Activated T-helper 2 cell treated with anti-CD3 and anti-CD28 coated beads, Interferon-gamma antibody, Interleukin-2, Interleukin-4, amounts not matched to agents 10 μg/mL and 5 μg/mL and 100 μg/mL, durations not matched to agents 14 hours and 24 hours and 36 hours (primary cell): ENCODE data around the gene ARHGAP8. TPM values are rescaled to one million over a fixed set of nuclear protein-coding genes. Genes with fewer than 3 reads are reported as not detected.

Experiments
- DNase-seq: peaks from one replicate; pipeline ENCODE4 v3.0.0; 2021; ENCODE audit warnings: low spot score
- H3K27ac Mint-ChIP-seq: one replicate; pipeline ENCODE4 v1.8.0; 2021; ENCODE audit warnings: mixed read lengths
- H3K27me3 Mint-ChIP-seq: one replicate; pipeline ENCODE4 v1.8.0; 2021; ENCODE audit warnings: low read depth, mixed read lengths
- H3K36me3 Mint-ChIP-seq: one replicate; pipeline ENCODE4 v1.8.0; 2021; ENCODE audit warnings: low read depth, mixed read lengths
- H3K4me1 Mint-ChIP-seq: one replicate; pipeline ENCODE4 v1.8.0; 2021; ENCODE audit warnings: low read depth, mixed read lengths
- H3K4me3 Mint-ChIP-seq: one replicate; pipeline ENCODE4 v1.8.0; 2021; ENCODE audit warnings: low read depth, mild to moderate bottlenecking, moderate library complexity, mixed read lengths
- H3K9me3 Mint-ChIP-seq: one replicate; pipeline ENCODE4 v1.8.0; 2021; ENCODE audit warnings: mixed read lengths
- intact Hi-C: fragments of 100-400 bp; cut with micrococcal nuclease; formaldehyde crosslinking; loops from one replicate; pipeline ENCODE4 v1.15.1; 2023
- total RNA-seq: library from RNA; stranded (reverse); gene quantifications from 2 replicates; pipeline ENCODE4 v1.2.3, GENCODE V29; 2022

The ARHGAP8 gene
- total RNA-seq, 1 donor from 2014 or later = 0.30 TPM

- intact Hi-C loops = no loop called here
- Mint-ChIP-seq H3K27ac (no peak overlapping the region), H3K4me1 (no peaks in the 10 kb centered on the region), H3K27me3 (no peaks in the 10 kb centered on the region), H3K36me3 (no peaks in the 10 kb centered on the region), H3K4me3 (no peak overlapping the region), H3K9me3 (peaks cover 10% of the 10 kb centered on the region)
- DNase-seq = no peak
Measured at GRCh38 chr22:44773082-44773481, 20.7 kb downstream of the ARHGAP8 start.

GRCh38 chr22:44775862-44776261 lies 23.5 kb downstream of the ARHGAP8 start:
- intact Hi-C loops = no loop called here
- Mint-ChIP-seq H3K9me3 (peaks cover 10% of the 10 kb centered on the region), H3K4me3 (no peak overlapping the region), H3K27me3 (no peaks in the 10 kb centered on the region), H3K27ac (no peak overlapping the region), H3K36me3 (no peaks in the 10 kb centered on the region), H3K4me1 (no peaks in the 10 kb centered on the region)
- DNase-seq = no peak

GRCh38 chr22:44776605-44777363 lies 24.4 kb downstream of the ARHGAP8 start:
- no peaks in the 10 kb centered on the region for H3K36me3 Mint-ChIP-seq
- no peaks in the 10 kb centered on the region for H3K4me1 Mint-ChIP-seq
- H3K27me3 Mint-ChIP-seq = no peaks in the 10 kb centered on the region
- intact Hi-C loops = no loop called here
- DNase-seq = no peak
- H3K4me3 Mint-ChIP-seq = no peak overlapping the region
- H3K27ac Mint-ChIP-seq = no peak overlapping the region
- peaks cover 10% of the 10 kb centered on the region for H3K9me3 Mint-ChIP-seq

- no peak overlapping the region for H3K4me3 Mint-ChIP-seq
- H3K27ac Mint-ChIP-seq = no peak overlapping the region
- no peak for DNase-seq
- no peaks in the 10 kb centered on the region for H3K4me1 Mint-ChIP-seq
- H3K27me3 Mint-ChIP-seq = no peaks in the 10 kb centered on the region
- H3K36me3 Mint-ChIP-seq = no peaks in the 10 kb centered on the region
- intact Hi-C loops = no loop called here
- peaks cover 9% of the 10 kb centered on the region for H3K9me3 Mint-ChIP-seq
Measured at GRCh38 chr22:44777364-44777755, 25.0 kb downstream of the ARHGAP8 start.

- Mint-ChIP-seq H3K4me1 (no peaks in the 10 kb centered on the region), H3K36me3 (no peaks in the 10 kb centered on the region), H3K27ac (no peak overlapping the region), H3K27me3 (peaks cover 4% of the 10 kb centered on the region), H3K4me3 (no peak overlapping the region), H3K9me3 (no peaks in the 10 kb centered on the region)
- intact Hi-C loops = no loop called here
- no peak for DNase-seq
Measured at GRCh38 chr22:44780876-44781449, 28.6 kb downstream of the ARHGAP8 start.

- Mint-ChIP-seq H3K27me3 (peaks cover 4% of the 10 kb centered on the region), H3K4me1 (no peaks in the 10 kb centered on the region), H3K9me3 (no peaks in the 10 kb centered on the region), H3K36me3 (no peaks in the 10 kb centered on the region), H3K27ac (no peak overlapping the region), H3K4me3 (no peak overlapping the region)
- intact Hi-C loops = no loop called here
- DNase-seq = no peak
Measured at GRCh38 chr22:44782363-44782963, 30.1 kb downstream of the ARHGAP8 start.

- Mint-ChIP-seq H3K9me3 (no peaks in the 10 kb centered on the region), H3K4me1 (no peaks in the 10 kb centered on the region)
Measured at GRCh38 chr22:44783091-44783490, 30.7 kb downstream of the ARHGAP8 start.

GRCh38 chr22:44783581-44783980 lies 31.2 kb downstream of the ARHGAP8 start:
- H3K36me3 Mint-ChIP-seq = no peaks in the 10 kb centered on the region
- H3K27me3 Mint-ChIP-seq = peaks cover 4% of the 10 kb centered on the region
- no peak overlapping the region for H3K27ac Mint-ChIP-seq
- H3K4me1 Mint-ChIP-seq = no peaks in the 10 kb centered on the region
- intact Hi-C loops = no loop called here
- H3K9me3 Mint-ChIP-seq = no peaks in the 10 kb centered on the region
- H3K4me3 Mint-ChIP-seq = no peak overlapping the region
- DNase-seq = no peak

More at GRCh38 chr22:44783091-44783490, 30.7 kb downstream of the ARHGAP8 start:
- H3K27ac Mint-ChIP-seq = no peak overlapping the region
- H3K4me3 Mint-ChIP-seq = no peak overlapping the region
- DNase-seq = no peak
- H3K27me3 Mint-ChIP-seq = peaks cover 4% of the 10 kb centered on the region
- intact Hi-C loops = no loop called here
- no peaks in the 10 kb centered on the region for H3K36me3 Mint-ChIP-seq

GRCh38 chr22:44786136-44786535 lies 33.8 kb downstream of the ARHGAP8 start:
- no peak for DNase-seq
- Mint-ChIP-seq H3K4me3 (no peak overlapping the region), H3K27ac (no peak overlapping the region), H3K27me3 (peaks cover 4% of the 10 kb centered on the region), H3K9me3 (no peaks in the 10 kb centered on the region), H3K4me1 (no peaks in the 10 kb centered on the region), H3K36me3 (no peaks in the 10 kb centered on the region)
- intact Hi-C loops = no loop called here

GRCh38 chr22:44786610-44787009 lies 34.2 kb downstream of the ARHGAP8 start:
- no peak overlapping the region for H3K4me3 Mint-ChIP-seq
- H3K27me3 Mint-ChIP-seq = peaks cover 4% of the 10 kb centered on the region
- no peaks in the 10 kb centered on the region for H3K36me3 Mint-ChIP-seq
- H3K9me3 Mint-ChIP-seq = no peaks in the 10 kb centered on the region
- intact Hi-C loops = no loop called here
- no peaks in the 10 kb centered on the region for H3K4me1 Mint-ChIP-seq
- DNase-seq = no peak
- H3K27ac Mint-ChIP-seq = no peak overlapping the region

GRCh38 chr22:44787832-44788231 lies 35.5 kb downstream of the ARHGAP8 start:
- intact Hi-C loops = no loop called here

GRCh38 chr22:44793106-44793505 lies 40.7 kb downstream of the ARHGAP8 start:
- H3K27me3 Mint-ChIP-seq = no peaks in the 10 kb centered on the region
- no peak overlapping the region for H3K27ac Mint-ChIP-seq
- H3K4me3 Mint-ChIP-seq = no peak overlapping the region
- intact Hi-C loops = no loop called here
- no peaks in the 10 kb centered on the region for H3K4me1 Mint-ChIP-seq
- no peaks in the 10 kb centered on the region for H3K9me3 Mint-ChIP-seq
- no peaks in the 10 kb centered on the region for H3K36me3 Mint-ChIP-seq
- no peak for DNase-seq

More at GRCh38 chr22:44787832-44788231, 35.5 kb downstream of the ARHGAP8 start:
- H3K36me3 Mint-ChIP-seq = no peaks in the 10 kb centered on the region
- H3K27ac Mint-ChIP-seq = no peak overlapping the region
- no peak for DNase-seq
- peaks cover 4% of the 10 kb centered on the region for H3K27me3 Mint-ChIP-seq
- H3K4me3 Mint-ChIP-seq = no peak overlapping the region
- no peaks in the 10 kb centered on the region for H3K4me1 Mint-ChIP-seq
- H3K9me3 Mint-ChIP-seq = no peaks in the 10 kb centered on the region

- intact Hi-C loops = no loop called here
- H3K4me1 Mint-ChIP-seq = no peaks in the 10 kb centered on the region
- H3K27me3 Mint-ChIP-seq = no peaks in the 10 kb centered on the region
- DNase-seq = no peak
- no peaks in the 10 kb centered on the region for H3K9me3 Mint-ChIP-seq
- no peak overlapping the region for H3K4me3 Mint-ChIP-seq
- H3K27ac Mint-ChIP-seq = no peak overlapping the region
- no peaks in the 10 kb centered on the region for H3K36me3 Mint-ChIP-seq
Measured at GRCh38 chr22:44793506-44794172, 41.3 kb downstream of the ARHGAP8 start.
